ENCODE measurements around the gene NXNL1.

NXNL1 gene

DNA sequence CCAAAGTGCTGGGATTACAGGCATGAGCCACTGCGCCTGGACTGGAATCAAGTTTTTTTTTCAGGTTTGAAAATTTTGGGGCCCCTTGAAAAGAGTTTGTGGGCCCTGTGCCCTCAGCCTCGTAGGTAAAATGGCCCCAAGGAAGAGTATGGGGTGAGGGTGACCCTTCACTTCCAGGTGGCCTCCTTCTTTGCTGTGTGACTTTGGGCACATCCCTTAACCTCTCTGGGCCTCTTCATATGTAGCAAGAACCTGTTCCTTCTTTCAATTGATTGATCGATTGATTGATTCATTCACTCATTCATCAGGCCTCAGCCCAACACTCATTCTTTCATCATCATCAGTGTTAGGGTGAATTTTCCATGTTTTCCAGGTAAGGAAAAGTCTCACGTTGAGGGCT, 8.9 kb downstream of the NXNL1 start:
- Histone ChIP-seq H3K4me3 (ENCODE audit: low read length) (no peak overlapping the region), H3K9ac (ENCODE audit: low read length) (no peak overlapping the region), H3K4me1 (ENCODE audit: control insufficient read depth, insufficient read depth, low read length) (no peaks in the 10 kb centered on the region), H3K27me3 (replicated peaks; ENCODE audit: control insufficient read depth, insufficient read depth, low read length) (peaks cover 18% of the 10 kb centered on the region), H3K36me3 (ENCODE audit: control insufficient read depth, insufficient read depth, low read length, severe bottlenecking) (no peaks in the 10 kb centered on the region), H3K9me3 (ENCODE audit: control insufficient read depth, low read length) (no peaks in the 10 kb centered on the region)
- no peak for DNase-seq (ENCODE audit: low read depth)

DNA sequence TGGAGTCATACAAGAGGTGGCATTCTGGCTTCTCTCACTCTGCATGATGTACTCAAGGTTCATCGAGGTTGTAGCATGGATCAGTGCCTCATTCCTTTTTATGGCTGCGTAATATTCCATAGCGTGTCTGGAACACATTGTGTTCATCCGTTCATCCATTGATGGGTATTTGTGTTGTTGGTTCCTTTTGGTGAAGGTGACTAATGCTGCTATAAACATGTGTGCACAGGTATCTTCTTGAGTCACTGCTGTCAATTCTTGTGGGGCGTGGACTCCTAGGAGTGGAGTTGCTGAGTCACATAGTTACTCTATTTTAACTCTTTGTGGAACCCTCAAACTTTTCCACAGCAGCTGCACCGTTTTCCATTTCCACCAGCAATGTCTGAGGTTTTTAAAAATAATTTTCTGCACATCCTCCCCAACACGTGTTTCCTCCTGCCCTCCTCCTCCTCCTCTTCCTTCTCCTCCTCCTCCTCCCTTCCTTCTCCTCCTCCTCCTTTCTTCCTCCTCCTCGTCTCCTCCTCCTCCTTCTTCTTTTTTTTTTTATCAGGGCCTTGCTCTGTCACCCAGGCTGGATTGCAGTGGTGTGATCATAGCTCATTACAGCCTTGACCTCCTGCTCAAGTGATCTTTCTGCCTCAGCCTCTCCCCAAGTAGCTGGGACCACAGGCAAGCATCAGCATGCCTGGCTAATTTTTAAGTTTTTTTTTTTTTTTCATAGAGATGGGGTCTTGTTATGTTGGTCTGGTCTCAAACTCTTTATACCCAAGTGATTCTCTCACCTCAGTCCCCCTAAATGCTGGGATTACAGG, 10.3 kb downstream of the NXNL1 start:
- Histone ChIP-seq H3K4me3 (ENCODE audit: low read length) (no peak overlapping the region), H3K9ac (ENCODE audit: low read length) (no peak overlapping the region), H3K36me3 (ENCODE audit: control insufficient read depth, insufficient read depth, low read length, severe bottlenecking) (no peaks in the 10 kb centered on the region), H3K27me3 (replicated peaks; ENCODE audit: control insufficient read depth, insufficient read depth, low read length) (peaks cover 18% of the 10 kb centered on the region), H3K4me1 (ENCODE audit: control insufficient read depth, insufficient read depth, low read length) (no peaks in the 10 kb centered on the region), H3K9me3 (ENCODE audit: control insufficient read depth, low read length) (no peaks in the 10 kb centered on the region)
- DNase-seq (ENCODE audit: low read depth): no peak

GRCh38 chr19:17448131-17448967, 12.4 kb downstream of the NXNL1 start, which contains the start of gene TMEM221:
Gene TMEM221 (minus strand): TSS chr19:17448668. CDS start chr19:17448462, 206 bp downstream.
- Histone ChIP-seq H3K4me1 (ENCODE audit: control insufficient read depth, insufficient read depth, low read length) (no peaks in the 10 kb centered on the region), H3K36me3 (ENCODE audit: control insufficient read depth, insufficient read depth, low read length, severe bottlenecking) (no peaks in the 10 kb centered on the region), H3K4me3 (ENCODE audit: low read length) (no peak within 1 kb of the TSS), H3K9ac (ENCODE audit: low read length) (no peak within 1 kb of the TSS), H3K27me3 (replicated peaks; ENCODE audit: control insufficient read depth, insufficient read depth, low read length) (peaks cover 7% of the 10 kb centered on the region), H3K9me3 (ENCODE audit: control insufficient read depth, low read length) (no peaks in the 10 kb centered on the region)
- DNase-seq (ENCODE audit: low read depth): peak; percentile 78

GRCh38 chr19:17447704-17448130, 13.0 kb downstream of the NXNL1 start:
- Histone ChIP-seq H3K4me1 (ENCODE audit: control insufficient read depth, insufficient read depth, low read length) (no peaks in the 10 kb centered on the region), H3K36me3 (ENCODE audit: control insufficient read depth, insufficient read depth, low read length, severe bottlenecking) (no peaks in the 10 kb centered on the region), H3K9ac (ENCODE audit: low read length) (no peak overlapping the region), H3K27me3 (replicated peaks; ENCODE audit: control insufficient read depth, insufficient read depth, low read length) (peaks cover 7% of the 10 kb centered on the region), H3K9me3 (ENCODE audit: control insufficient read depth, low read length) (no peaks in the 10 kb centered on the region), H3K4me3 (ENCODE audit: low read length) (no peak overlapping the region)
- DNase-seq (ENCODE audit: low read depth): no peak

DNA sequence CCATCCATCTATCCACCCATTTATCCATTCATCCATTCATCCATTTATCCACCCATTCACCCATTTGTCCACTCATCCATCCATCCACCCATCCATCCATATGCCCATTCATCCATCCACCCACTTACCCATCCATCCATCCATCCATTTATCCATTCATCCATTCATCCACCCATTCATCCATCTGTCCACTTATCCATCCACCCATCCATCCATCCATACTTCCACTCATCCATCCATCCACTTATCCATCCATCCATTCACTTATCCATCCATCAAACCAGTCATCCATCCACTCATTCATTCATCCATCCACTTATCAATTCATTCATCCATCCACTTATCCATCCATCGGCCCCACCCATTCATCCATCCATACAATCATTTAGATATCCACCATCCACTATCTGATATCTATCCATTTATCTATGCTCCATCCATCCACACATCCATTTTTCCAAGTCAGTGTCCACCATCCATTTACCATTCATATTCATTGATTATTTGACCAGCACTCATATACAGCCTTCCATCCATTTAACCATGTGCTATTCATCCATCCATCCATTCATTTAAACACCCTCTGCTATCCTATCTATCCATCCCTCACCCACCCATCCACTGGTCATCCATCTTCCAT, 15.1 kb downstream of the NXNL1 start:
- Histone ChIP-seq H3K9me3 (ENCODE audit: control insufficient read depth, low read length) (no peaks in the 10 kb centered on the region), H3K36me3 (ENCODE audit: control insufficient read depth, insufficient read depth, low read length, severe bottlenecking) (no peaks in the 10 kb centered on the region), H3K9ac (ENCODE audit: low read length) (no peak overlapping the region), H3K4me3 (ENCODE audit: low read length) (no peak overlapping the region), H3K27me3 (replicated peaks; ENCODE audit: control insufficient read depth, insufficient read depth, low read length) (peaks cover 4% of the 10 kb centered on the region), H3K4me1 (ENCODE audit: control insufficient read depth, insufficient read depth, low read length) (peaks cover 10% of the 10 kb centered on the region)
- DNase-seq (ENCODE audit: low read depth): no peak

DNA sequence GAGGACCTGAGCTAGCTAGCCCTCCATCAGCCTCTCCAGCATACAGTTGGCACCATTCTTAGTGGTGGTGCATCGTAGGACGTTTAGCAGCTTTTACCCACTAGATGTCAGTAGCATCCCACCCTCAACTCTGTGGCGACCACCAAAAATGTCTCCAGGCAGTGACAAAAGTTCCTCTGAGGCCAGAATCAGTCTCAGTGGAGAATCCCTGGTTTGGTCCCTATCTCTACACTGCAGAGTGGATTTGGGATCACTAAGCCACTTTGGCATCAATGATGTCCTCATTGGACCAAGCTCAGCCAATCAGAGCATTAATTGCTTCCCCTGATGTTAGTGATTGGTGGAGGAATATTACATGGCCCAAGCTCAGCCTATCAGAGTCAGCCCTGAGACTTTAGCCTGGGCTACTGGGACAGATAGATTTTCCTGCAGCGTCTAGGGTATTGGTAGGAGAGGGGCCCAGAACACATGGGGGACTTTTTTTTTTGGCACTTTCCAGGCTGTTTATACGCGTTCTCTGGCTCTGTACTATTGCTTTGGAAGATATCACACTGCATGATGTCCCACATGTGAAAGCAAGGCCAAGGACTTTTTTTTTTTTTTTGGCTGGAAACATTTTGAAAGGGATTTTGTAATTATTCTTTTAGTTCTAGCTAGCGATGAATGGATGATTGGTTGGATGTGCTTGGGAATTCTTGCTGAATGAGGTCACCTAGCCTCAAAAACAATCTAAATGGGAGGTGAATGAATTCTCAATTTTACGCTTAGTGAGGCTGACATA, 19.3 kb downstream of the NXNL1 start:
- peaks cover 10% of the 10 kb centered on the region for H3K4me1 ChIP-seq (ENCODE audit: control insufficient read depth, insufficient read depth, low read length)
- no peaks in the 10 kb centered on the region for H3K9me3 ChIP-seq (ENCODE audit: control insufficient read depth, low read length)
- peak; percentile 46 for DNase-seq (ENCODE audit: low read depth)
- no peaks in the 10 kb centered on the region for H3K36me3 ChIP-seq (ENCODE audit: control insufficient read depth, insufficient read depth, low read length, severe bottlenecking)
- H3K4me3 ChIP-seq (ENCODE audit: low read length): no peak overlapping the region
- H3K27me3 ChIP-seq (replicated peaks; ENCODE audit: control insufficient read depth, insufficient read depth, low read length): no peaks in the 10 kb centered on the region
- H3K9ac ChIP-seq (ENCODE audit: low read length): no peak overlapping the region

DNA sequence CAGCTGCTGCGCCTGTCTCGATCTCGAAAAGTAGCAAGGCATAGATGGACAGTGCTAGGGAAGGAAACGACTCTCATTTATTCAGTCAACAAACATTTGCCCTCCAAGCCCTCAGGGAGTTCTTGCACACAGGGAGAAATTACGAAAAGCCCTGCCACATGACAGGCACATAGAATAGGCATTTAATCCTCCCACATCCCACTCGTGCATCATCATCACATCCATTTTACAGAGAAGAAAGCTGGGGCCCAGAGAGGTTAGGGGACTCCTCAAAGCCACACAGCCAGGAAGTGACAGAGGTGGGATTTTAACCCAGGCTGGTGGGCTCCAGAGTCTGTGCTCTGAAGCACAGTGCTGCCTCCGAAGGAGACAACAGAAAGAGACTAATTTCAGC, 23.9 kb downstream of the NXNL1 start:
- Histone ChIP-seq H3K27me3 (replicated peaks; ENCODE audit: control insufficient read depth, insufficient read depth, low read length) (no peaks in the 10 kb centered on the region), H3K36me3 (ENCODE audit: control insufficient read depth, insufficient read depth, low read length, severe bottlenecking) (no peaks in the 10 kb centered on the region), H3K9ac (ENCODE audit: low read length) (no peak overlapping the region), H3K4me3 (ENCODE audit: low read length) (no peak overlapping the region), H3K4me1 (ENCODE audit: control insufficient read depth, insufficient read depth, low read length) (peaks cover 7% of the 10 kb centered on the region), H3K9me3 (ENCODE audit: control insufficient read depth, low read length) (no peaks in the 10 kb centered on the region)
- DNase-seq (ENCODE audit: low read depth): no peak

DNA sequence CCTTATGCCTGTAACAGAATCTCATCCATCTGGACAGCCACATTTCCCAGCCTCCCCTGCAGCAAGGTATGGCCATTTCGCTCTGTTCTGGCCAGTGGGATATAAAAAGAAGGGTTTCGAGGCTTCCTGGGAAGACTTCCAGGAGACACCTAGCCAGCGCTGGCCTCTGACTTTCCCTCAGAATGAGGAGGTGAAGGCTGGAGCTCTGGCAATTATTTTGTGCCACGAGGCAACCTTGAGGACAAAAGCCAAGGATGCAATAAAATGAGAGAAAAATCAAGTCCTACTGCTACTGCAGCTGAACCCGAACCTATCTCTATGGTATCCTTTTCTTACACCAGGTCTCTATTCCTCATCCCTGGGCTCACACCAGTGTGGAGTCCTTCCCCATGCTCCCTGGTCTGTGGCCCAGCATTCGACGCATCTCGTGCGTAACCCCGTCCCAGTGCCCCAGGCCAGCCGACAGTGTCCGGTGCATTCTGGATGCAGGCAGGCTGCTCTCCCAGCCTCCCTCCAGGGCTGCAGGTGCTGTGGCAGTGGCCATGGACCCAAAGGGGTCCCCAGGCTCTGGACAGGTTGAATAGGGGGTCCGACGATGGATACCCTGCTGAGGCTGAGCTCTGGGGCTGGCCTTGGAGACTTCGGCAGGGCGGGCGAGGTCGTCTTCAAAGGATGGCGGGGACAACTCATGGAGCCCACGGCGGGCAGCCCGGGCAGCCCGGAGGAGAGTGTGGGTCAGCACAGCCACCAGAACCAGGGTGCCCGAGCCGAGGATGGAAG, 24.4 kb downstream of the NXNL1 start:
- no peak for DNase-seq (ENCODE audit: low read depth)
- H3K27me3 ChIP-seq (replicated peaks; ENCODE audit: control insufficient read depth, insufficient read depth, low read length): no peaks in the 10 kb centered on the region
- no peak overlapping the region for H3K9ac ChIP-seq (ENCODE audit: low read length)
- no peak overlapping the region for H3K4me3 ChIP-seq (ENCODE audit: low read length)
- H3K9me3 ChIP-seq (ENCODE audit: control insufficient read depth, low read length): no peaks in the 10 kb centered on the region
- H3K36me3 ChIP-seq (ENCODE audit: control insufficient read depth, insufficient read depth, low read length, severe bottlenecking): no peaks in the 10 kb centered on the region
- peaks cover 1% of the 10 kb centered on the region for H3K4me1 ChIP-seq (ENCODE audit: control insufficient read depth, insufficient read depth, low read length)

DNA sequence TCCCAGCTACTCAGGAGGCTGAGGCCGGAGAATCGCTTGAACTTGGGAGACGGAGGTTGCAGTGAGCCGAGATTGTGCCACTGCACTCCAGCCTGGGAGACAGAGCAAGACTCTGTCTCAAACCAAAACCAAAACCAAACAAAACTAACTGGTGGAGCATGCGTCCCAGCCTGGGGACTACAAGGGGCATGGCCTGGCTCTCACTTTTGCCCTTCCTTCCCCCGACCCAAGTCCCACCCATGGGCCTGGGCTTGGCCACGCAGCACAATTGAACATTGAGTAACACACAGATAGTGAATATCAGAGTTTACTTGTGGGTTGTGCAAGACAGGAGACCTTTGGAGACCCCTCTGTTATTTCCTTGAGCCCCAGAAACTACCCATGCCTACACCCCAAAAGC, 25.5 kb downstream of the NXNL1 start:
- Histone ChIP-seq H3K4me1 (ENCODE audit: control insufficient read depth, insufficient read depth, low read length) (no peaks in the 10 kb centered on the region), H3K27me3 (replicated peaks; ENCODE audit: control insufficient read depth, insufficient read depth, low read length) (no peaks in the 10 kb centered on the region), H3K36me3 (ENCODE audit: control insufficient read depth, insufficient read depth, low read length, severe bottlenecking) (no peaks in the 10 kb centered on the region), H3K9me3 (ENCODE audit: control insufficient read depth, low read length) (no peaks in the 10 kb centered on the region), H3K4me3 (ENCODE audit: low read length) (no peak overlapping the region), H3K9ac (ENCODE audit: low read length) (no peak overlapping the region)
- DNase-seq (ENCODE audit: low read depth): no peak

- H3K27me3 ChIP-seq (replicated peaks; ENCODE audit: control insufficient read depth, insufficient read depth, low read length): no peaks in the 10 kb centered on the region
- no peak overlapping the region for H3K9ac ChIP-seq (ENCODE audit: low read length)
- H3K4me3 ChIP-seq (ENCODE audit: low read length): no peak overlapping the region
- H3K4me1 ChIP-seq (ENCODE audit: control insufficient read depth, insufficient read depth, low read length): peaks cover 9% of the 10 kb centered on the region
- H3K36me3 ChIP-seq (ENCODE audit: control insufficient read depth, insufficient read depth, low read length, severe bottlenecking): no peaks in the 10 kb centered on the region
- no peaks in the 10 kb centered on the region for H3K9me3 ChIP-seq (ENCODE audit: control insufficient read depth, low read length)
- no peak for DNase-seq (ENCODE audit: low read depth)
These were observed 29.3 kb downstream of the NXNL1 start for GRCh38 chr19:17431417-17431816.

All from adipocyte (in vitro differentiated cells).